Epidermal melanocyte (primary cell): Measurements from ENCODE around the gene WDR90.
A peak's percentile ranks its signal among the peaks of the same experiment; 100 is the strongest.

Experiments
- DNase-seq: peaks from one replicate; pipeline ENCODE4 v3.0.0; 2011; ENCODE audit warnings: low spot score; ENCODE audit not compliant: insufficient read length

The WDR90 gene

GRCh38 chr16:625977-626765, 23.0 kb upstream of the WDR90 start:
- no peak for DNase-seq

- no peak for DNase-seq
Measured at GRCh38 chr16:626787-627453, 22.2 kb upstream of the WDR90 start.

- DNase-seq, result no peak
Measured at GRCh38 chr16:627454-628239, 21.5 kb upstream of the WDR90 start.

GRCh38 chr16:628321-629061, 20.7 kb upstream of the WDR90 start:
- DNase-seq, result no peak

- no peak for DNase-seq
Measured at GRCh38 chr16:629185-629832, 19.9 kb upstream of the WDR90 start.

GRCh38 chr16:629833-630248, 19.3 kb upstream of the WDR90 start:
- no peak for DNase-seq

GRCh38 chr16:630249-630814, 18.8 kb upstream of the WDR90 start:
- no peak for DNase-seq

- no peak for DNase-seq
Measured at GRCh38 chr16:630815-631405, 18.3 kb upstream of the WDR90 start, which contains the start of gene WFIKKN1. WFIKKN1 (plus strand) TSS chr16:630985; CDS start chr16:631254, 269 bp downstream.

- no peak for DNase-seq
Measured at GRCh38 chr16:631808-632358, 17.3 kb upstream of the WDR90 start.

GRCh38 chr16:632486-633335, 16.5 kb upstream of the WDR90 start:
- DNase-seq, result no peak

GRCh38 chr16:633336-634050, 15.7 kb upstream of the WDR90 start:
- no peak for DNase-seq

GRCh38 chr16:634051-634670, 15.0 kb upstream of the WDR90 start:
- no peak for DNase-seq

- DNase-seq, result no peak
Measured at GRCh38 chr16:634996-635395, 14.2 kb upstream of the WDR90 start.

GRCh38 chr16:635573-636205, 13.5 kb upstream of the WDR90 start:
- DNase-seq, result no peak

- DNase-seq, result peak; percentile 100
Measured at GRCh38 chr16:636206-637080, 12.7 kb upstream of the WDR90 start, which contains the start of gene METTL26. METTL26 (minus strand) TSS chr16:636305; CDS start chr16:636290, 15 bp downstream.
